ENCODE data around the gene GRAP.
"Not testable (repeated sequence)": the region's sequence is repeated elsewhere in the genome, so short reads cannot be mapped to it uniquely, and the experiment has no call there.

DNA sequence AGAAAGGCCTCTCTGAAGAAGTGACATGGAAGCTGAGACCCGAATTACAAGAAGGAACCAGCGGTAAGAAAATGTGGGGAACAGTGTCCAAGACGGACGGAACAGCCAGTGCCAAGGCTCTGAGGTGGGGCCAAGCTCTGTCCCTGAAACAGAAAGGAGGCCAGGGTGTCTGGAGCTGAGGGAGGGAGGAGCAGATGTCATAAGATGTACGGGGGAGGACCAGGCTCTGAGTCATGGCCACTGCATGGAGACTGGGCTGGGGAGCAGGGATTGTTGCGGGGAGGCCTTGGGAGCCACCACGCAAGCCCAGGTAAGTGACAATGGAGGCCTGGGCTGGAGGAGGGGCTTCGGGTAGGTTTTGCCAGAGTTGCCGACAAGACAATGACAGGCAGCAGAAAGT is 2.1 kb downstream of the GRAP start:
- TF ChIP-seq CTCF, POLR2A (IDR thresholded peaks at IDR 0.05): not testable (repeated sequence)
